GM21515 (cell line): ENCODE measurements around the gene PLB1.

Experiments used
- ATAC-seq: cut with Tn5 transposase; IDR thresholded peaks from one replicate; pipeline ENCODE4 v1.9.1; 2021; ENCODE audit not compliant: unreplicated experiment

PLB1 gene, protein sequence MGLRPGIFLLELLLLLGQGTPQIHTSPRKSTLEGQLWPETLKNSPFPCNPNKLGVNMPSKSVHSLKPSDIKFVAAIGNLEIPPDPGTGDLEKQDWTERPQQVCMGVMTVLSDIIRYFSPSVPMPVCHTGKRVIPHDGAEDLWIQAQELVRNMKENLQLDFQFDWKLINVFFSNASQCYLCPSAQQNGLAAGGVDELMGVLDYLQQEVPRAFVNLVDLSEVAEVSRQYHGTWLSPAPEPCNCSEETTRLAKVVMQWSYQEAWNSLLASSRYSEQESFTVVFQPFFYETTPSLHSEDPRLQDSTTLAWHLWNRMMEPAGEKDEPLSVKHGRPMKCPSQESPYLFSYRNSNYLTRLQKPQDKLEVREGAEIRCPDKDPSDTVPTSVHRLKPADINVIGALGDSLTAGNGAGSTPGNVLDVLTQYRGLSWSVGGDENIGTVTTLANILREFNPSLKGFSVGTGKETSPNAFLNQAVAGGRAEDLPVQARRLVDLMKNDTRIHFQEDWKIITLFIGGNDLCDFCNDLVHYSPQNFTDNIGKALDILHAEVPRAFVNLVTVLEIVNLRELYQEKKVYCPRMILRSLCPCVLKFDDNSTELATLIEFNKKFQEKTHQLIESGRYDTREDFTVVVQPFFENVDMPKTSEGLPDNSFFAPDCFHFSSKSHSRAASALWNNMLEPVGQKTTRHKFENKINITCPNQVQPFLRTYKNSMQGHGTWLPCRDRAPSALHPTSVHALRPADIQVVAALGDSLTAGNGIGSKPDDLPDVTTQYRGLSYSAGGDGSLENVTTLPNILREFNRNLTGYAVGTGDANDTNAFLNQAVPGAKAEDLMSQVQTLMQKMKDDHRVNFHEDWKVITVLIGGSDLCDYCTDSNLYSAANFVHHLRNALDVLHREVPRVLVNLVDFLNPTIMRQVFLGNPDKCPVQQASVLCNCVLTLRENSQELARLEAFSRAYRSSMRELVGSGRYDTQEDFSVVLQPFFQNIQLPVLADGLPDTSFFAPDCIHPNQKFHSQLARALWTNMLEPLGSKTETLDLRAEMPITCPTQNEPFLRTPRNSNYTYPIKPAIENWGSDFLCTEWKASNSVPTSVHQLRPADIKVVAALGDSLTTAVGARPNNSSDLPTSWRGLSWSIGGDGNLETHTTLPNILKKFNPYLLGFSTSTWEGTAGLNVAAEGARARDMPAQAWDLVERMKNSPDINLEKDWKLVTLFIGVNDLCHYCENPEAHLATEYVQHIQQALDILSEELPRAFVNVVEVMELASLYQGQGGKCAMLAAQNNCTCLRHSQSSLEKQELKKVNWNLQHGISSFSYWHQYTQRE (N-terminal part only)

DNA sequence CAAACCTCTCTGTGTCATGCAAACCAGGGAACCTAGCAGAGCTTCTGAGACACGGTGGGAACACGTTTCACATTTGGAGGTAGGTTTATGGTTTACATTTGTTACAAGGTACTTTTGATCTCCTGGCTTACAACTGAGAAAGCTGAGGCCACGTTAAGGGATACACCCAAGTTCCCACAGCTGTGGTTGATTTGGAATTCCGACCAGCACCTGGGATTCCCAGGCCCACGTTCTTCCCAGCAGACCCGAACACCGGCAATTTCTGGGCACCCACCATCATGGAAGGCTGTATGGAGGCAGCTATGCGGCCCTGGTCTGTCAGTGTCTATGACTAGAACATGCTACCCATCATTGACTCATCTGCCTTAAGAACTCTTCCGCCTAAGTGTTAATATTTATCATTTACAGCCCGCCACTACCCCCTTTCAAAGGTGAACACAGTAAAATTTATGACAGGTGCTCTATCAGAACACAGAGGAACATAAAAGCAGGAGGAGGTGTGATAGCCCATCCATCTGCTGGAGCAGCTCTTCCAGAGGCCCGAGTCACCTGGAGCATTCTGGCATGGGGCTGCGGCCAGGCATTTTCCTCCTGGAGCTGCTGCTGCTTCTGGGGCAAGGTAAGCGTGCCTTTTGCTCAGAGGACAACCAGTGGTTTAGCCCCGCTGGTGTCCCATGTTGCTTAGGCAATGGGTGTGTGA lies at the start of gene PLB1:
Gene PLB1, plus strand, starts transcription at position 510 of the 700 bp plus-strand sequence. Its CDS starts 55 bp downstream, at position 565.
- no peak for ATAC-seq

DNA sequence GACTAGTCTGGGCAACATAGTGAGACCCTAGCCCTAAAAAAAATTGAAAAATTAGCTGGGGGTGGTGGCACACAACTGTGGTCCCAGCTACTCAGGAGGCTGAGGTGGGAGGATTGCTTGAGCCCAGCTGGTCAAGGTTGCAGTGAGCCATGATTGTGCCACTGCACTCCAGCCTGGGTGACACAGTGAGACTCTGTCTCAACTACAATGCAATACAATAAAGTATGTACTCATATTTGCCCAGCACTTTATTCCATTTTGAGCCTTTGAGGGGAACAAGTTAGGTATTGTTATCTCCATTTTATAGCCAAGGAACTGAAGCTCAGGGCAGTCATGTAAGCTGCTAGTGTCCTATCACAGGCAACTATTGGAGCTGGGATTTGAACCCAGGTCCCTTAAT lies 49.3 kb upstream of the PLB1 start:
- no peak for ATAC-seq

DNA sequence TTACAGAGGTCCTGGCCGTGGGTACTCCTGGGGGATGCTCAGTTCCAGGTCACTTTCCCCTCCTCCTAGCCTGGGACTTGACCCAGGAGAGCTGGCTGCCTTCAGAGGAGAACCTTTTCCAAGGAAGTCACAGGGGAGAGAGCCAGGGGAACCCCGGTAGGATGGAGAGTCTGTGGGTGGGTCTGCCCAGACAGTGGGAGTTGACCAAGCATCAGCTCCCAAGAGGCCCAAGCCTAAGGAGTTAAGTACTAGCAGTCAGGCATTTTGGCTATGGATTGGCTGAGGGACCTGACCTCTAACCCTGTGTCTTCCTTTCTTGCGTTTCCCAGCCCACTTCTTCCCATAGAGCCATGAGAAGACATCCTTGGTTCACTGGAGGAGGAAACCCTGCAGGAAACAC lies 48.8 kb upstream of the PLB1 start:
- no peak for ATAC-seq

DNA sequence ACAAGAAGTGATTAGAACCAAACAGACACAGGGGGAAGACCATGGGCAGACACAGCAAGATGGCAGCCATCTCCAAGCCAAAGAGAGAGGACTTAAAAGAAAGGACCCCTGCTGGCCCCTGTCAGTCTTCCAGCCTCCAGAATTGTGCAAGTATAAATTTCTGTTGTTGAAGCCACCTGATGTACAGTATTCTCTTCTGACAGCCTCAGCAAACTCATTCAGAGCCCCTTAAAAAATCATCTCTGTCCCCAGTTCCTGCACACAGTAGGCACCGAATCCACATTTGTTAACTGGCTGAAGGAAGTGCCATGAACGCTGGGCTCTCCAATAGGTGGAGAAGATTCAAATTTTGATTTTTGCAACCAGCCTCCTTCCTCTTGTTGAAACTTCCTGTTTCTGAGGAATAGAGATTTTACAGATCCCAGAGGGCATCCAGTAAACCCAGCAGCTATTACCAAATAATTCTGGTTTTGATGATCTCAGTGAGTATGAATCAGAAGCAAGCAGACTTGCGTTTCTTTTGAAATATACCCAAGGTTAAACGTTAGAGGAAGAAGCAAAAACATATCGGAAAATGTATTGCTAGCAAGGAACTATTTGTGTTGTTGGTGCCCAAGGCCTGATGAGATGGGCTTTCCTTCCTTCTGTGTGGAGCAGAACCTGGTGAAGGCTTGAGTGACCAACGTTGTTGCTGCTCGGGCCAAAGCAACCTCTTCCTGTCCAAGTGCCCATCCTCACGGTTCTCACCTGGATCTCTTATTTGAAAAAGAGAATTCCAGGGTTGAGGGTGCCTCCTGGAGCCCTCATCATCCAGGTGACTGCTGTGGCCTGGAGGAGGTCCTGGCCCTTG lies 47.7 kb upstream of the PLB1 start:
- ATAC-seq, result no peak

DNA sequence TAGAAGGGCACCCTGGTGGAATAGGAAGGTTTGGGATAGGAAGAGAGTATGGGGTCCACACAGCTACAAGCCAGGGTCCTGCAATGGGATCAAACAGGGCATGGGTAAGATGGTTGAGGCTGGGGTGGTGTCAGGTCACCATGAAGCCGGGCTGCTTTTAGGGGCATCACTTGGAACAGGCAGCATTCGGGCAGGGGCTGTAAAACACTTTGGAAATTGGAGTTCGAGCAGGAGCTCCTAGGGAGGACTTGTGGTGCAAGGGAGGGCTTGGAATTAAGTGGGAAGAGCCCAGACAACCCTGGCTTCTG lies 47.1 kb upstream of the PLB1 start:
- no peak for ATAC-seq

DNA sequence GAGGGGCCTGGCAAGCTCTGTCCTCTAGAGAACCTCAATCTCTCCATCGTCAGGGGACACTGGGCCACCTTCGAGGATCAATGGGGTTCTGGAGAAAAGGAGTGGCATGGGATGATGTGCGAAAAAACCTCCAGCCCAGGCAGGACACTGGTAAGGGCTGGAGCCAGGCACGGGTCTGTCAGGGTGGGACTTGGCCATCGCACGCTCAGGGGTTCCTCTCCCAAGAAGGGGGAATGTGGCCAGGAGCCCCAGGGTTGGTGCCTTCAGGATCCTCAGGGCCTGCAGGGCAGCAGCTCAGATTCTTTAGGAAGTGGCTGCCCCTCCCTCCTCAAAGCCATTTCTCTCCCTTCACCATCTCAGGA lies 46.8 kb upstream of the PLB1 start:
- ATAC-seq, result no peak

DNA sequence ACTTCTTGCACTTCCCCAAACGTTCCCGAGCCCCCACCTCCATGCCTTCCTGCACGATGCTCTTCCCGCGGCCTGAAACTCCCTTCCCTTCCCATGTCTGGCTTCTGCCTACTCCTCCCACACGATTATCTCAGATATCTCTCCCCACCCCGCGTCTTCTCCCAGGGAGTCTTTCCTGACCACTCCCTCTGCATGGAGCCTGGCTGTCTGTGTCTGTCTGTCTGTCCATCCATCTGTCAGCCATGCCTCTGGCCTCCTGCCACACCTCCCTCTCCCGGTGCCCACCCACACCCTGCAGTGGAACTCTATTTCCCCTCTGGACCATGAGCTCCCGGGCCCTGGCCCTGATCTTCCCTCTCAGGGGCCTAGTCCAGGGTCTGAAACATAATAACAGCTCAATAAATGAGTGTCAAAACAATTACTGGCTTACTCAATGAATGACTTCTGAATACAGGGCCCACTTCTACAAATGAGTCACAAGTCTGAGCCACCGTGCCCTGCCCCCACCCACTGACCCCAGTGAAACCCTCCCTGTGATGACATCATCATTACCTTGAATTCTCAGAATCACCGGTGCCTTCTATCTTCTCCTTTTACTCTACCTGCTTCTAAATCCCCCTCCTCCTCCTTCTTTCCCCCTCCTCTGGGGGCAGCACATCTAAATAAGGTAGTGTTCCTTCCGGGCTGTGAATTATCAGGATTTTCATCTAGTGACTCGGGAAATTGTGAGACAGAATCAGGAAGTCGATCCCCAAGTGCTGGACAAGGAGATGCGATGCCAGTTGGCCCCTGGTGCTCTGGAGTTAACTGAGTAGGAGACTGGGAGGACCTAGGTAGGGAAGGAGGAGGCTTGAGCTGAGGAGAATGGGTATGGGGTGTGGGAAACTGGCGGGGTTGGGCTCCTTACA lies 46.1 kb upstream of the PLB1 start:
- no peak for ATAC-seq

DNA sequence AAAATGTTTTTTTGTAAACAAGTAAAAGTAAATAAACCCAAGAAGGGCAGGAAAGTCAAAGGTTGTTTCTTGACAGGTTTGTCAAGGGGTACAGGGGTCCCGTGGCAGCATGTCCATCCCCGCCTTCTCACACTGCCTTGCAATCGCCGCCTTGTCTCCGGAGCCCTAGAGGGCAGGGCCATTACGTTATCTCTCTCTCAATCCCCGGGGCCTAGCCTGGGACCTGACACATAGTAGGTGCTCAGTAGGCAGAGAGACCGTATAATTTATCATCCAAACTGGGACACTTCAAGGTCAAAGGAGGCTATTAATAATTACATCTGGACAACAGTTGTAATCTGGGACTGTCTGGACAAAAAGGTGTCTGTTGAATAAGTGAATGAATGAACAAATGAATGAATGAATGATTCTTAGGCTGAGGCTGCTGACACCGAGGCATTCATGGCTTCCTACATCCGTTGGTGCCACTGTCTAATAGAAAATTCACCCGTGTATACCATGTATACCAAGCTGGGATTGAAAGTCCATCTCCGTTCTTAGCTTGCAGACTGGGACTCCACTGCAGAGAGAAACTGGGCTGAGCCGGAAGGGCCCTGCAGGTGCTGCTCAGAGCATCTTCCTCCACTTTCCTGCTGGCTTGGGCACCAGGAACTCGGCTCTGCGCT lies 44.8 kb upstream of the PLB1 start:
- no peak for ATAC-seq

DNA sequence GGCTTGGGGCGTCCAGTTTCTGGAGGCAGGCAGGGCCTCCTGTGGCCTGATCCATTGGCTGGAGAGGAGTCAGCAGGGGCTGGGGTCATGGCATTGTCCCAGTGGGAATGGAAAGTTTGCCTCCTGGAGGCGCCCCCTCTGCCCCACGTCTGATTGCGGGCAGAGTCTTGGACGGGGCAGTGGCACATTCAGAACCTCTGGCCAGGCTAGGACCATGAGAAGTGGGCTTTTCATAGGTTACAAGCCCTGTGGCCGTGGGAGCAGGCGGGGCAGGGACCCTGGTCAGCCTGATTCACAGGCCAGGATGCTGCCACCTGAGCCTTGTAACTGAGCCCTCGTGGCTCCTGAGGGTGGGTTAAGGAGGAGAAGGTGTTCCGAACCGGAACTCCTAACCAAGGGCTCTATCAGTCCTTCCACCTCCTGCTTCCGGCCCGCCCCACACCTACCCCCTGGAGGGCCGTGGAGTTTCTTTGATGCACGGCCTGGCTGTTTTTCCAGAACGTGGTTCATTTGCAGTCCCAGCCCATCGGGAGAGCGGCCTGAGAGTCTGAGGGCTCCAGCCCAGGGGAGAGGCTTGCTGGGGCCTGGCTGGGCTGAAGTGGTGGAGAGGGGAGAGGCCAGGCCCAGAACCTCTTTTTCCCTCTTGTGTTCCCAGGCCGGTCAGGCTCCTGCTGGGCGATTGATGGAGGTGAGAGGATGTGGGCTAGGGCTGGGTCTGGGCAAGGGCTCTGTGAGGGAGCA lies 43.9 kb upstream of the PLB1 start:
- no peak for ATAC-seq

DNA sequence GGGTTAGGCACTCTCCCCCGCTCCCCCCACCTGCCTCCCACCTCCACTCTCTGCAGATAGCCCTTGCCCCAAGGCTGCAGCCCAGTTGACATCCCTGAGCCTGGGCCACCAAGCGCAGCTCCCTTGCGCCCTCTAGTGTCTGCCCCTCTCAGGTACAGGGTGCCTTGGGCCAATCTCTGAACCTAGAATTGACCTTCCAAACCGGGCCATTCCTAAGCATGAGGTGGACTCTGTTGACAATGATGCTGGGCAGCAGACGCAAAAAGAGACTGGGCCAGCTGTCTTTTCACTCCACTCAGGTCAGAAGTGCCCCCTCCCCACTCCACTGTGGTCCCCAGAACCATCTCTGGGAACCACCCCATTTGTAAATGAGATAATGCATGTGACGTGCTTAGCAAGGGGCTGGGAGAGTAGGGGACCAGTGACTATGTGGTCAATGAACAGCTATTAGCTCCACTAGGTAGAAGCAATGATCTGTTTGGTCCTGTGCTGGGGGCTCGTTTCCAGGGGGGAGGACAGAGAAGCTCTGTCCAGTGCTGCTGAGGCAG lies 43.3 kb upstream of the PLB1 start:
- ATAC-seq, result no peak

DNA sequence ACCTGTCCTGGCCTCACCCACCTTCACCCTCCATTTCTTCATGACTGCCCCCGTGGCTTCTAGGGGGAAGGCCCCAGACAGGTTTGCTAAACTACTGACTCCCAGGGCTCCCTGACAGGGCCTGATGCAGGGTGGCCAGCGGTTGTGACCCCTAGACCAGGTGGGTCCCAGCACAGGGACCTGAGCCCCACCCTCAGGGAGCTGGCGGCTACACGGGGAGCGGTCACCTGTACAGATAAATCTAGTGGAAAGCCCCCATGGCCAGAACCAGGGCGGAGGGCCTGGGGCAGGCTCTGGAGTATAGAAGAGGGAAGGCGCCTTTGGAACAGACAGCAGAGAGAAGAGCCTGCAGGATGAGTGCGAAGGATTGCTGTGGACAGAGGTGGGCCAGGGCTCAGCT lies 42.5 kb upstream of the PLB1 start:
- no peak for ATAC-seq

DNA sequence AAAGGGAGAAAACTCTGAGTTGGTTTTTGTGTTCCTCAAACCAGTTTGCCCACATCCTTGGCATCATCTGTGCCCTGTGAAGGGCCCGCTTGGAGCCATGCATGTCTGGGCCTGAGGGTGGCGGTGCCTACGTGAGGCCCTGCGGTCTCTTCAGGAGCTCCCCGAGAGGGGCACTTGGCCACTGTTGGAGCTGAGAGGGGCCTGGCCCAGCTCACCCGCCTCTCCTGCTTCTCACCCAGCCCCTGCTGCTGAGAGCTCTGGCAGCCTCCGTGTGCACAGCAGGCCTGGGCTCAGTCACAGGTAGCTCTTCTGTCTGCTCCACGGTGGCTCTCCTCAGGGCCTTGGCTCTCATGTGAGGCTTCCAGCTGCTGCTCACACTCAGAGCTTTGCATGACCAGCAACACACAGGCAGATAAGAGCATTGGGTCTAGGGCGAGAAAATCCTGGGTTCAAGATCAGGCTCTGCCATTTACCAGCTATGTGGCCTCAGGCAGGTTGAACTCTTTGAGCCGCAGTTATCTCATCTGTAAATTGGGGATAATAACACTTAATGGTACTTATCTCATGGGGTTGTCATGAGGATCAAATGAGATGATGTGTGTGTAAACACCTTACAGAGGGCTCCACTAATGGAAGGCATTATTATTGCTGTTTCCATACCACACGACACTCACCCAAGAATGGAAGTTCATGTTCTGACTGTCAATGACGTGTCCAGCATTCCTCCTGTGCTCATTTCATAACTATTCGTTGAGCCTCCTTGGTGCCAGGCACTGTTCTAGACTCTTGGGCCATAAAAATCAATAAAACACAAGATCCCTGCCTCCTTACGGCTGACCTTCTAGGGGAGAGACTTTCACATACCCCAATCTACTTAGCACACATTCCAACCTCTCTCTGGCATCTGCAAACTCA lies 41.6 kb upstream of the PLB1 start:
- no peak for ATAC-seq

DNA sequence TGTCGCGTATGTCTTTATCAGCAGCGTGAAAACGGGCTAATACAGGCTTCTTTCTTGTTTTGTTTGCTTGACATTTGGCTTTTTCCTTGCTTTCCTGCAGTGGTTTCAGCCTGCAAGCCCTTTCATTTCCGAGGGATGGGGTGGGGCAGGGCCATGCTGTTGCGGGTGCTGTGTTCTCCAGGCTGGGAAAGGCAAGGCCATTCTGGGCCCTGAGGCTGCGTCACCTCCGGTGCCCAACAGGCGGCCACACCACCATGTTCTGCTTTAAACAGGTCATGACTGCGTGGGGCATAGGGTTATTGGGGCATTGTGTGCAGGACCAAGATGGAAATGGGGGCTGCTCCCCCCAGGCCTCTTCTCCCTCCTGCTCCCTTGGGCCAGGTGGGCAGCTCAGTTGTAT lies 38.6 kb upstream of the PLB1 start:
- no peak for ATAC-seq

DNA sequence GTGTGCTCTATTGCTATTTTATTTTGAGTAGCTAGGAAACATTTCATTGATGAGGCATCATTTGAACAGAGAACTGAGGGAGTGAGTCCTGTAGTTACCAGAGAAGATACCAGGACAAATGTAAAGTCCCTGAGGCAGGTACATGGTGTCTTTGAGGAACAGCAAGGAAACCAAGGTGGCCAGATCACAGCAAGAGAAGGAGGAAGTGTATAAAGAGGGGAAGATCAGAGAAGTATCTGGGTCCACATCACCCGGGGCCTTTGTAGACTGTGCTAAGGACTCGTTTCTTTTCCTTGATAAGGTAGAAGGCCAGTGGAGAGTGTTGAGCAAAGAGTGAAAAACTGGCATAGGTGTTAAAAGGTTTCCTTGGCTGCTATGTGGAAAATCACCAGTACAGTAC lies 34.8 kb upstream of the PLB1 start:
- no peak for ATAC-seq

DNA sequence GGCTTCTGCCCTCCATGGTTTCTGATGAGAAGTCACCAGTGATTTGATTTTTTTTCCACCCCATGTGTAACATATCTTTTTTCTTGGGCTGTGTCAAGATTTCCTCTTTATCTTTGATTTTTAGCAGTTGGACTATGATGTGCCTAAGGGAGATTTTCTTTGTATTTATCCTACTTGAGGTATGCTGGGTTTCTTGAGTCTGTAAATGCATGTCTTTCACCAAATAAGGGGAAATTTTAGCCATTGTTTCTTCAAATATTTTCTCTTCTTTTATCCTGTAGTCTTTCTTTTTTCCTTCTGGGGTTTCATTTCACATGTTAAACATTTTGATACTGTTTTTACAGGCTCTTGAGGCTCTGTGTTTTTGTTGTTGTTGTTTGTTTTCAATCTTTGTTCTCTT lies 33.7 kb upstream of the PLB1 start:
- ATAC-seq, result no peak

DNA sequence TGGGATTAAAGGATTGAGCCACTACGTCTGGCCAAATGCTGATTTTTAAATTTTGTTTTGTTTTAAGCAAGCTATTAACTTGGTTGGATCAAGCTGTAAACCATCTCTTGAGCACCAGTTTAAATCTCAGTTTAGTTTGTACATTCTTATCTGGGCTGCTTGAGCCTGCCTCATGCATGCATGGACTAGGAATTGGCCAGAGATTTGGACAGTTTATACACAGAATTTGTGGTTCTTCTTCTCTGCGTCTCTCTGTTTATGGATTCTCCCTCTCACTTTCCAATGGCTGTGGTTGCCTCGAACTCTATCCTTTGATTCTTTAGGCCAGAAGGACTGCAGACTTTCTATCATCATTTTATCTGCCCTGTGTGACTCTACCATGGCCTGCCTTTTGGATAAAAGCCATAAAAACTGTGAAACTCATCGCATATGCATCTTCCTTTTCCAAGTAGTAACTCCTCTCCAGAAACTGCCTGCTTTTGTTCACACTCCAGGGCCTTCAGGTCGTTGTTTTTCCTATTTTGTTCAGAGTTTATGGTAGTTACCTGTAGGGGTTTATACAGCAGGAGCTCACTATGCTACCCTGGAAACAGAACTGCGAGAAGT lies 32.5 kb upstream of the PLB1 start:
- ATAC-seq, result no peak
